Bone marrow (tissue), 2 donors: ENCODE measurements around the gene DLX1.
"Not testable (repeated sequence)": the region's sequence is repeated elsewhere in the genome, so short reads cannot be mapped to it uniquely, and the experiment has no call there.

Experiments
- DNase-seq, 2 donors: peaks; one replicate each; lab custom pipeline; 2025; lab: John Stamatoyannopoulos, UW

Gene DLX1

DNA sequence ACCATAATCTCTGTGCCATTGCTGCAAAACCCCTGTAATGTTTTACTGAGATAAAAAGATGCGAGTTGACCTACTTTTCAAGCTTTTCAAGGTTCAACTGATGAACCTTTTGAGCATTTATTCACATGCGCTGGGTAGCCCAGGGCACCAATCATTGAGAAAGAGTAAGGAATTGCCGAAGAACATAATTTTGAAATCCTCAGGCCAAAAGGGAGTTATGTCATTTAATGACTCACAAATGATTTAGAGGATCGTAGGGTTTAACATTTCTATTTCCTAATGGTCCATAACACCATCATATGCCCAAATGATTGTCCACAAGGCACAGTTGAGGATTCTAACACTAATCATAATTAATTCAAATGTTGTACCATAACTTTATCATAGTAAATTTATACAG is 20.2 kb upstream of the DLX1 start:
- DNase-seq, result no peak

DNA sequence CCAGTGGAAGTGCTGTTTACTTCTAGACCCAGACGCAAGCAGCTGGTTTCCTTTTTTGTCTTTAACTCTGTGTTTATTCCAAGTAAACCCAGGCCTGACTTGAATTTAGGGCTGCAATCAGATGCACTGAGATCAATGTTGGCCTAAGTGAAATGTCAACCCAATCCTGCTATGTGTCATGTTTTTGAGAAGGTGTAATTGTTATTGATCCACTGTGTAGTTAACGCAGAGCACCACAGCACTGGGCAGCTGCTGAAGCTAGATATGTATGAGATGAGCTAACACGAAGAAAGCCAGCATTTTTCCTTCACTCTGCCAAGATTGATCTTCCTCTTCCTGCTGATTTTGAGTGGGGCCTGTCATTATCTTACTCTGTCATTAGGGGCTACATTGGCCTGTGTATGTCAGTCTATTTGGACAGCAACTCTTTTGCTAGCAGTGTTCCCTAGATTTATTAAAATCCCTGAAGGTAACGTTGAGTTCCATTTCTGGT is 18.9 kb upstream of the DLX1 start:
- no peak for DNase-seq

DNA sequence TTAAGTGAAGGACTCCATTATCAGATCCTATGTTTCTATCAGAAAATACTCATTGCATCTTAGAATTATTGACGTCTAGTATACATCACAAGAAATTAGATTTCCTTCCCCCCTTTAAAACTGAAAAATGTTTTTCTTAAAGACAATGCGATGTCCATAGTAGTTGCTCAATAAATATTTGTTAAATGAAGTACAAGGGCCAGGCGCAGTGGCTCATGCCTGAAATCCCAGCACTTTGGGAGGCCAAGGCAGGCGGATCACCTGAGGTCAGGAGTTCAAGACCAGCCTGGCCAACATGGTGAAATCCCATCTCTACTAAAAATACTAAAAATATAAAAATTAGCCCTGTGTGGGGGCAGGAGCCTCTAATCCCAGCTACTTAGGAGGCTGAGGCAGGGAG is 17.4 kb upstream of the DLX1 start:
- not testable (repeated sequence) for DNase-seq

DNA sequence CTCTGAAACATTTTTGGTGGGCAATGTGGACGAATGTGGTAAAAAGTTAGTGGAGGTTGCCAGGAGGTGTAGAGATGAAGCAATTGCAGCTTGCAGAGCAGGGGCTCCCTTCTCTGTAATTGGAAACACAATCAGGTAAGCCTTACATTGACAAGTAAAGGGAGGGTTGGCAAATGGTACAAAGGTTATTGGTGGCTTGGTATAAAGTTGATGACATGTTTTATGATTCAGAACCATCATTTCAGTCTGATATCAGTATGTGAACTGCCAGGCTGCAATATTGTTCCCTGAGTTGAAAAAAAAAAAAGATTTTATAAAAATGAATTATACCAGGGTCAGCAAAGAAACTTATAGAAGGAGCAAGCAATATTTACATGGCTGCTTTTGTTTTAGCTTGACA is 14.4 kb upstream of the DLX1 start:
- no peak for DNase-seq

DNA sequence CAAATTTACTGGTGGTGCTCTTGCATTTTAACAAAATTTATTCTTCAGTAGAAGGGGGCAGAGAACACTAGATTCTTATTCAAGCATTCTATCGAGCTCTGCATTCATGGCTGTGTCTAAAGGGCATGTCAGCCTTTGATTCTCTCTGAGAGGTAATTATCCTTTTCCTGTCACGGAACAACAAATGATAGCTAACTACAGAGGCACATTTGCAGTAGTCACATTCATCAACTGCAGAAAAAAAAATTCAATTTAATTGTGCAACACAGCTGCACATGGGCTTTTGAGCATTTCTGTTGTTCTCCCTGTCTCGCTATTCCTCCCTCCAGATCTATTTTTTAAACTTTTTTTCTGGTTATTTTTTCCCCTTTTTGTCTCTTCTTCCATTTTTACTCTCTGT is 13.0 kb upstream of the DLX1 start:
- DNase-seq, result no peak

DNA sequence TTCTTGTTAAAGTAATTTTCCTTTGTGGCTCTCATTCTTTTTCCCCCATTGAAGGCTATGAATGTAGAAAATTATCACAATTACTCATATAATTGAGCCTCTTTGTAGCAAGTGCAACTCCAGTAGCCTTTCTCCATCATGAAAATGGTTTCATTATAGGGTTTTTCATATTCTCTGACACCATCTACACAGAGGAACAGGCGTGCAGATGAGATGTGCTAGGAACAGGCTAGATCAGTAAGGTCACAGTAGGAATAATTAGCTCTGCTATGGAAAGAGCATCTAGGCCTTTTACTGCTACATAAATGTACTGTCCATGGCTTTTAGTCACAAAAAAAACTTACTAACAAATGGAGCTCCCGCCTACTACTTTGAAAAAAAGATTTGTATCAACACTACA is 12.6 kb upstream of the DLX1 start:
- DNase-seq, result no peak

DNA sequence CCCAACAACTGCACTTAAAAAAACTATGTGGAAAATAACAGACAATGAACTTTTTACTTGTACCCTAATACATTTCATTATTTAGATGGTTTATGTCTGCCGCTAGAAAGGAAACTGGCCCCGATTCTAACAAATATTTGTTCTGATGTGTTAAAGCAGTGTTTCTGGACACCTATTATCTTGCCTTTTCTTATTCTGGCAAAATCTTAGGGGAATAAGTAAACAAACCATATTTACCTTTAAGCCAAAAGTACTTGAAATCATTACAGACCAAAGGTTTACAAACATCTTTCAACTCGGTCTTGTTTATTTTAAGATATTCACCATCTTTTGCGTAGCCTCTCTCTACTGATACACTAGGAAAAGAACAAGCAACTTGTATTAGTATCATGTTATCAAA is 11.8 kb upstream of the DLX1 start:
- no peak for DNase-seq

DNA sequence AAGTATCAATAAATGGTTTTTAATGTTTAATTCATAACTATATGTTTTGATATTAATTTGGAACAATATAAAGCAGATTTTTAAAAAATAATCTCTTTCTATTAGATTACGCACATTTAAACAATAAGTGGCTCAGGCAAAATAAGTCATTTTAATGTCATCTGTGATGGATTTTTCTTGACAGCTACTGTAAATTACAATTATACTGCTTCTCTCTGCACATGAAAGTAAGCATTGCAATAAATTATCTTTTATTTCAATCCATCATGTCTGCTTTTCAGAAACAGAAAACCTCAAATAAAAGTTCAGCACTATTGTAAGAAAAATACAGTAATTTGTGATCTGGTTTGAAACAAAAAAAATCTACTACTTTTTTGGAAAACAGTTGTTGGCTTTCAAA is 11.1 kb upstream of the DLX1 start:
- no peak for DNase-seq

DNA sequence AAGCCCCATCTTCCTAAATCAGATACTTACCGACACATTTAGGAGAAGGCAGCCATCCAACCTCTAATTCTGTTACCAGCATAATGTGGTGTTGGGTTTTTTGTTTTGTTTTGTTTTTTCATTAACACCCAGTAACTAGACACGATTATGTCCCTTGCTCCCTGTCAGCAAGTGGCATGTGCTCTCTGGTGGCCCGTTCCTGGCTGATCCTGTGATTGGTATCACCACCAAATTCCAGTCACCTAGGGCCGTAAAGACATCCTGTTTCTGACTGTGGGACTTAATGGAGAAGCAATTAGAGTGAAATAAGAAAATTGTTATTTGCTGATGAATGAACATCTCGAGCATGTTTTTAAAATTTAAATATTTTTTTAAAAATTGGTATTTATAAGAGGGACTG is 5.9 kb upstream of the DLX1 start:
- DNase-seq, result no peak

DNA sequence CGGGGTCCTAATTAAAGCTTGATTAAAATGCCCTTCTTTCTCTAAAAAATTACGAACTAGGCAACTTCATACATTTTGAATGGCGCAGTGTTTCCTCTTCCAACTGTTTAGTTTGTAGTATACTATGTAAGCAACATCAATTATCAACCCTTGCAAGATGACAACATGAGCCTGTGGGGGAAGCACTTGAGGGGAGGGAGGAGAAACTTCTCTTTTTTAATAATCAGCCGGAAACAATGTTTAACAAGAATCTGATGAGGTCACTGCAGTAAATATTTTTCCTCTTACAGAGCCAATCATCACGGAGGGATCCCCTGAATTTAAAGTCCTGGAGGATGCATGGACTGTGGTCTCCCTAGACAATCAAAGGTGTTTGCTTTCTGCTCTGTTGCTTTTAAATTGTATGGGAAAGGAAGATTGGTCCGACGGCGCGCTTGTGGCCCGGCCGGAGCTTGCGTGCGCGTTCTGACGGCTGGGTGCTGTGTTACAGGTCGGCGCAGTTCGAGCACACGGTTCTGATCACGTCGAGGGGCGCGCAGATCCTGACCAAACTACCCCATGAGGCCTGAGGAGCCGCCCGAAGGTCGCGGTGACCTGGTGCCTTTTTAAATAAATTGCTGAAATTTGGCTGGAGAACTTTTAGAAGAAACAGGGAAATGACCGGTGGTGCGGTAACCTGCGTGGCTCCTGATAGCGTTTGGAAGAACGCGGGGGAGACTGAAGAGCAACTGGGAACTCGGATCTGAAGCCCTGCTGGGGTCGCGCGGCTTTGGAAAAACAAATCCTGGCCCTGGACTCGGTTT is 5.3 kb upstream of the DLX1 start:
- DNase-seq, result peak in 1 of 2 donors; percentile 62

DNA sequence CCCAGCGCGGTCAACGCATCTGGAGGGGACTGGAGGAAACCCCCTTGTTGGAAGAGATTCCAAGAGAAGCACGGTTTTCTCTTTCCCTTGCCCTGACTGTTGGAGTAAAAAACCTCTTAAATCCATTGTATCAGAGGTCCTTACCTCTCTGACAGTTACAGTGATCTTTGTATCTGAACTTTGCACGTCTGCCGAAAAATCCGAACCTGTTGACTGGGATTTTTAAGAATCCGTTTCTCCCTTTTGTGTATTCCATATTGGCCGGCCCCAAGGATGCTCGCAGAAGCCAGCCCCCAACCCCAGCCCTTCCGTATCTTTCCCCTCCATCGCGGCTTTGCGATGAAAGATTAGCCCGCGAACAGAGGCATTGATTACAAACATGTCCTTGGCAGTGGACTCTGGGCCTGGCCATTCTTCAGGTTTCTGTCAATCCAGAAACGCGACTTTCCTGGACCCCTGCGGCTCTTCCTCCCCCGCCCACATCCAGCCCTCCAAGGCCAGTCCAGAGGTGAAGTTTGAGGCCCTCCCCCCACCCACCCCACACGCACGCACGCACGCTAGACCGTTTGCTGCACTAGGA is 4.6 kb upstream of the DLX1 start:
- no peak for DNase-seq

DNA sequence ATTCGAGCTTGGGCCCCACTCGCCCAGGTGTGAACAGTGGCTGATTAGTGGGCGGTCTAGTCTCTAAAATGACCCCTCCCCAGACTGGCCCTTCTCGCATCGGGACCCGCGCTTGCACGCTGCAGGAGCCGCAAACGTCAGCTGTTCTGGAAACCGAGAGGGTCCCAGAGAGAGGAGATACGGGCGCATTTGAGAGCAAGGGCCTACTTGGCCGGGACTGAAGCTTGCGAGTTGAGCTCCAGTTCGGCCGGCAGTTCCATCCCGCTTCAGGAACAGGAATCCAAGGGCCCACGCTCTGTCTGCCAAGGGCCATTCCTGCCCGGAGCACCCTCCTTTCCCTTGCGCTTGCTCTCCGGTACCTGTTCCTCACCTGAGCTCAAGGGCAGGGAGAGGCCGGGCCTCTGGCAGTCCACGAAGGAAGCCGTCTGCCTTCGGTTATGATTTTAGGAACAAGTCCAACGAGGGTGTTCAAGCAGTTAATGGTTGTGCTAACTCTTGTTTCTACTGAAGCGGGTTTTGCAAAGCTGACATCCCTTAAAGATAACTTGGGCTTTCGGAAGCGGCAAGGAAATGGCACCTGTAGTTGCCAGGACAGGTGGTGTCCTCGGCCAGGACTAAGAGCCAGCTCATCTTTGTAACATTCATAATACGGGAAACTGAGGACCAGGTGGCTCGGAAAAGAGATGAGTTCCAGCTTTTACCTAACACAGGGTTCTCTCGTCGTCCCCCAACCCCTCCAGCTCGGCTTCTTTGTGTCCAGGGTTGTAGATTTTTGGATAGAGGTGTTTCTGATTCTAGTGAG is 3.9 kb upstream of the DLX1 start:
- DNase-seq, result no peak

DNA sequence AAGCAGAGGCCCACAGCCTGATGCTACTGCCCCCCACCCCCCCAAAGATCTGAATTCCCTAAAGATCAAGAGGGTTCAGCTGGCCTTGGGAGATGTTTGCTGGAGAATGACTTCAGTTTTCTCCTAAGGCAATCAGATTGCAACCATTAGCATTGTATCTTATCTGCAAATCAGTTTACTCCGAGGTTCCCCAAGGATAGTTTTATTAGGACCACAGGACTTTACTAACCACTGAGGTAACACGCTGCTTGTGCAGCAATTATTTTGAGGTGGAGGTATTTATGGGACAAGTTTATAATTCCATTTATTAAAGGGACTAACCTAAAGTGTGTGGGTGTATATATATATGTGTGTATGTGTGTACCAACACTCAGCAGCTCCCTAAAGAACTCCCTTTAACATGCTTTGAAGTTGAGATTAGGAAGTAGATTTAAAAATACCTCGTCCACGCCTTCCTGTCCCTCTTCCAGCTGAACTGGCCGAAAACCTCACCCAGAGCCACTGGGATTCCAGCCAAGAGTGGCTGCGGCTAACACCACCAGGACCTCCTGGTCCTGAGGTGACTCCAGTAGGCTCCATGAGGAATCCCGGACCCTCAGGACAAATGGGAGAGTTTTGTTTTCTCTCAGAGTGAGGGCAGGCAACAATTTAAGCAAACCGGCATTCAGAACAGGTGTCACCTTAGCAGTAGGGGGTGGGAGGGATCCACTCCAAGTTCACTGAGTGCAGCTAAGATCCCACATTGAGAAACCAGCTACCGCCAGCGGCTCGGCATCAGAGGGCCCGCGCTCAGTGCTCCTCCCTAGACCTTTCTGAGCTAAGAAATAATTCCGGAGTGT is 3.0 kb upstream of the DLX1 start:
- DNase-seq, result no peak

DNA sequence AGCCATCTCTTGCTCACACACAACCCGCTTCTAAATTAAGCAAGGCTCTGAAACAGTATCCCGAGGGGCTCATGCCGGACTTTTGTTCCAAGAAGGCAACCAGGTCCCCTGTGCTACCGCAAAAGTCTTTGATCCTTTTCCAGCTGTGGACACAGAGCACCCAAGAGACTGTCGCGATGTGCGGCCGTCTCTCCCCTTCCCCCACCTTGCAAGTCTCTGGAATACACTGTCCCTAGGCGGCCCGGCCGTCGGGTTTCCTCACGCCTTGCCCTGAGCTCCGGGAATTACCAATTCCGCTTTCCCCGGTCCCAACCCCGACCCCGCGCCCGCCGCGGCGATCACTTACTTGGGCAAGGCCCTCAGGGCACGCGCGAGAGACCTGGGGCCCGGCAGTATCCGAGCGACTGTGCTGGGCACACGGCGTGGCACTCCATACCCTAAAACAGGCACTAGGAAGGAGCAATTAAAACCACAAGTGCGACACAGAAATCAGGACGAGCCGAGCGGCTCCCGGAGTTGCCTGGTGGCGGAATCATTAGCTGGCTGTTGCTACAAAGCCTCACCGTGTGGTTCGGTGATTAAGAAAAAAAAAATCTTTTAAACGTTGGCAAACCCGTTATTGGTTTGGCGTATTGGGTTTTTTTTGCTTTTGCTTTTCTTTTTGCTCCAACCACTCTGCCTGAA is 2.2 kb upstream of the DLX1 start:
- DNase-seq, result no peak

DNA sequence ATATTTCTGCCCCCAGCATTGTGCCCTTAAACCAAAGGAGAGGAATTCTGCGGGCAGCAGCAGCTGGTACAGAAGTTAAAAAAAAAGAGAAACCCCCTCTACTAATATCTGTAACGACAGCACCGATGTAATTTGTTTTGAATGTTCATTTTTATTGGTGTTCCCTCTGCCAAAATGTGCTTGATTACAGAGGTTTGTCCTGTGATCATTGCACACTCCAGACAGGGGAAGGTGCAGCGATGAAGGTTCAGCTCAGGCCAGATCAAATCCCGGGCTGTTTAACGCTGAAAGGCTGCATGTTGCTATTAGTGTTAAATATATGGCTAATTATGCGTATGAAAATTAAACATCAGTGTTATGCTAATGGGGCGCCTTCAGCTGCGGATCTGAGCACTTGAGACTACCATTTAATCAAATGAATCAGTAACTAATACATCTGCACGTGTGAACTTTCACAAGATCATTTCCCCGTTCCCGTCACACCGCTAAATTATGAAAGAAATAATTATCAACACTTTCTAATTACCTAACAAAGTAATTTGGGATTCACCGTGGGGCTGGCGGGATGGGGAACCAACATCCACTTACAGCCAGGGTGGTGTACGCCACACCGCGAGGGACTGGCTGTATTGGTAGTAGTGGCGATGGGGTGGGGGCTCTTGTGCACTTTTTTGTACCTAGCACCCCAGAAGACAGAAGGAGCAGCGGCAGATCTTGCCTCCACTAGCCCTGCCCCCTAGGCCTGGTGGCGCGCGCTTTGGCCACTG is 1.5 kb upstream of the DLX1 start:
- no peak for DNase-seq

DNA sequence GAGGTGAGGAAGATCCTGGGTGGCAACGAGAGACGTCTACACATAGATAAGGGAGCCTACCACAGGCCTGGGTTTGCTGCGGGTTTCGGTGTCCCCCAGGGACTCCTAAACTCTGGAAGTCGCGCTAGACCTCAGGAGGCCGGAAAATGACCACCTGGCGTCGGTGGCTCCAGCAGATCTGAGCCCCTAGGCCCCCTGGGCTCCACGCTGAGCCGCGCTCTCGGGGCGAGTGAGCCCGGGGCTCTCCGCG is 987 bp upstream of the DLX1 start:
- DNase-seq, result no peak

DNA sequence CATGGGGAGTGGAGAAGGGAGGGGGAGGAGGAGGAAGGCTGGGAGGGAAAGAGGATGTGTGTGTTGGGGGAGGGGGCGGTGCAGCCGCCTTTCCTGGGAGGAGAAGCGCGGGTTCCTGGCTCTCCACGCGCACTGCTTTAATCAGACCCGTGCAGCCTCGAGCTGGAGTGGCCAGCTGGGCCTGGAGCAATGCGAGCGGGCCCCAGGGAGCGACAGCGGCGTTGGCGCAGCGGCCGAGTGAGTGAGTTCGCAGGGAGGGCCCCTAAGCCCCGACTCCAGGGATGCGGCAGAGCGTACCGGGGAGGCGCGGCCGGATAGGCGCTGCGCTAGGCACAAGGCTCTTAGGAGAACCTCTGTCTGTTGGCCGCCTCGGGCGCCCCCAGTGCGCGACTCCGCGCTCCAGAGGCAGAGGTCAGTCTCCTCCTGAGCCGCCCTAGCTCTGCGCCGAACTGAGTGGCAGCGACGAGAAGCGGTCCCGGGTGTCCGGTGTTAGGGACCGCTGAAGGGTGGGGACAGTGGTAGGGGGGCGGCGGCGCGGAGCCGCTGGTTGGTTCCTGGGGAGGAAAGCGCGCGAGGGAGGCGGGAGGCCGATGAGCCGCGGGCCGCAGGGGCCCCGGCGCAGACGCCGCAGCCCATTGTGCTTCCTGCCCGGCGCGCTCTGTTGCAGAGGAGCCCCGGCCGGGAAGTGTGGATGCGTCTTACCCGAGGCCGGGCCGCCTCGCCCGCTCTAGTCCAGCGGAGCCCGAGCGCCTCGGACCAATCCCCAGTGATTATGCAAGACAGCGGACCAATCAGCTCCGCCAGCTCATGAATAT is 455 bp upstream of the DLX1 start:
- no peak for DNase-seq

DNA sequence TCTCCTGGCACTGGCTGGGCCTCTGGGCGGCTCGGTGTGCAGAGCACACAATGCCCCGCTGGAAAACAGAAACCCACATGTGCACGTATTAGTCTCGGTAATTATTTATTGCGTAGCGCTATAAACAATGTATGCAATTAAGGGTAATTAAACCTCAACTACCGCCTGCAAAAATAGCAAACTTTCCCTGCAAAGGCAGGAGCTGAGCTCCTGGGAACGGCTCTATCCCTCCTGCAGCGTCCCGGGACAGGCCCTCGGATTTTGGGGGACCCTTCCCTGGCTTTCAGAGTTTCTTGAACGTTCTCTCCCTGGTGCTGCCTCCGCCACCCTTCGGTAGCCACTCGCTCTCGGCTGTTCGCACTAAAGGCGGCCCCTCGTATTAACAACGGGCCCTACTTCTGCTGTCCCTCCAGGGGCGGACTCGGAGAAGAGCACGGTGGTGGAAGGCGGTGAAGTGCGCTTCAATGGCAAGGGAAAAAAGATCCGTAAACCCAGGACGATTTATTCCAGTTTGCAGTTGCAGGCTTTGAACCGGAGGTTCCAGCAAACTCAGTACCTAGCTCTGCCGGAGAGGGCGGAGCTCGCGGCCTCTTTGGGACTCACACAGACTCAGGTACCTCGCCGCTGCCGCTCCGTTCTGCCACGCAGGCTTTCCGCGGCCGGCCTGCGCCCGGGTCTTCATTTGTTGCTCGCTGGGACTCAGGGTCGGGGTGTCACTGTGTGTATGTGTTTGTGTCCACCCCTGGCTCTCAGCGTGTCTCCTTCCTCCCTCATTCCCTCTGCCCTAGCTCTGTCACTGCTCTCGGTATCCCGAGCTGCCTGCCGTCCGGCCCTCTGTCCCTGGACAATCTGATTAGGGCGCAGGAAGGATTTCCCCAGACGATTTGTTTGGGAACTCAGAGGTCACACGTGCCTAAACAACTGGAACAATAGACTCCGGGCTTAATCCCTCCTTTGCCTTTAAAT is 1.2 kb downstream of the DLX1 start:
- DNase-seq, result no peak

DNA sequence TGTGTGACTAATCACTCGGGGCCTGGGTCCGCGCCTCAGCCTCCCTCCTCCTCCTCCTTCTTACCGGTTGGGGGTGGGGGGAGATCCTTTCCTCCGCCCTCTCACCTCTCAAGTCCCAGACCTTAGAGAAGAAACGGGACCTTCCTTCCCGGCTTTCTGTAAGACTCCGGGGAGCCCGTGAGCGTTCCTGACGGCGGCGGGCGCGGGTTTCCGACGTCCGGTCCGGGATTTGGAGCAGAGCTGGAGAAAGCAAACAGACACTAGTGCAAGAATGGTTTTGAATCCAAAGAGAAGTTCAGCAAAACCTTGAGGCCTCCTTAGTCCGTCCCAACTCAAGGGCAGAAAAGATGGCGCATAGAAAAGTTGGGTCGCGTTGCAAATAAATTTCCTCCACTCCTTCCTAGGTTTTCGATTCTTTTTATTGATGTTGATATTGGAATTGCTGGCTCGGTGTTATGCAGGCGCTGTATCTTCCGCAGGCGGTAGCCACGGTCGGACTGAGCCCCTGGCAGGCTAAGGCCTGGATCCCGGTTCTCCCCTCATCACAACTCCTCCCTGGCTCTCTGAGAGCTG is 2.0 kb downstream of the DLX1 start:
- no peak for DNase-seq
